ENCODE results near the gene SELENON.
A peak's percentile ranks its signal among the peaks of the same experiment; 100 is the strongest.

Gene SELENON

DNA sequence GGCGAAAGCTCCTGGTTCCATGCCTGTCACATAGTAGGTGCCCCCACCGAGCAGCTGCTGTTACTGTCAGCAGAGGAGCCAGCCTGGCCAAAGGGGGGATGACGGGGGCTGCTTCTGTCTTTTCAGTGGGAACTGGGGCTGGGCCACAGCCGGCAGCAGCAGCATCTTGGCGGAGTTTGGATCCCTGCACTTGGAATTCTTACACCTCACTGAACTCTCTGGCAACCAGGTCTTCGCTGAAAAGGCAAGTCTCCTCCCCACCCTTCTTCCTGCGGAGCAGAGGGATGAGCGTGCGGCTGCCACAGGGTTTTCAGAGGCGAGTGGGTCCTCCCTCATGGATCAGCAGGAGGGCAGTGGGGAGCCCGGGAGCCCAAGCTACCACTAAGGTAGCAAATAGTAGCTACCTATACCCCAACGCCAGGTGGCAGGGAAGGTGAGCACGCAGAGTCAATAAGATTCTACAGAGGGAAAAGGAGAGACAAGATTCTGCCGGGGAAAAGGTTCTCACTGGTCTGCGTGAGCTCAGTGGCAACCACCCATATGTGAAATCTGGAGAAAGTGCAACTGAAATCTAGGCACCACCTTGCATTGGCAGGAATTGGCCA is 41.4 kb upstream of the SELENON start:
- Histone ChIP-seq H3K27me3 (peaks cover 0 to 5% (median 0%) of the 10 kb centered on the region in 11 experiments; a peak in 2 of 22 replicates), H3K9ac (no peak overlapping the region), H3K9me3 (replicated peaks in 1 of 11) (no peaks in the 10 kb centered on the region), H3K4me1 (peaks cover 31 to 55% (median 46%) of the 10 kb centered on the region in 10 experiments), H3K4me2 (no peak overlapping the region), H3K4me3 (no peak overlapping the region), H3K36me3 (no peaks in the 10 kb centered on the region), H4K20me1 (no peaks in the 10 kb centered on the region; a peak in 1 of 22 replicates), H3K27ac (no peak overlapping the region)
- no peak for TF ChIP-seq Cebpa-rat (IDR thresholded peaks at IDR 0.05)

DNA sequence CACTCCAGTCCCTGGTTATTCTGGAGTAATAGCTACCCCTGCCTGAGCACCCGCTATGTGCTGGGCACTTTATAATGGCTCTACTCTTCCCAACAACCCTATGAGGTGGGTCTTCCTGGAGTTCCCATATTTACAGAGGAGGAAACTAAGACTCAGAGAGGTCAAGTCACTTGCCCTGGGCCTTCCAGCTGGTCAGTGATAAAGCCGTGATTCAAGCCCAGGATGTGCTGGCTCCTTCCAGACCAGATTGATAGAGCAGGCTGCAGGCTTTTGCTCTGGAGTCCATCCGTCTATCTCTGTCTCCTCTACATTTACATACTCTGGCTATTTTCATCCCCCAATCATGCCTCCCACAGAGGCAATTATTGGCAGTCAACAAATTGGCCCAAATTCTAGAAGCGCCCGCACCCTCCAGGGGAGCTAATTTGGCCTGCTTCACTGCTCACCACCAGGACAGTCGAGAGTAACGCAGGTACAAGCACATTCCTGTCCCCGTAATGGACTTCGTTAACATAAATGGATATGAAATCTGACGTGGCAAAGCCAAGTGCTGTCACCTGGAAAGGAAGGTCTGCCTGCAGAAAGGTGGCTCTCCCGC is 39.8 kb upstream of the SELENON start:
- H3K36me3 ChIP-seq: no peaks in the 10 kb centered on the region
- no peak overlapping the region for H3K9ac ChIP-seq
- H3K4me3 ChIP-seq: no peak overlapping the region
- H3K27me3 ChIP-seq: peaks cover 0 to 5% (median 0%) of the 10 kb centered on the region in 11 experiments; a peak in 2 of 22 replicates
- no peak for TF ChIP-seq Cebpa-rat (IDR thresholded peaks at IDR 0.05)
- no peak overlapping the region for H3K27ac ChIP-seq
- peaks cover 0 to 3% (median 0%) of the 10 kb centered on the region in 11 experiments; a peak in 1 of 22 replicates for H4K20me1 ChIP-seq
- H3K4me2 ChIP-seq: peak overlapping the region in 7 of 11 experiments; percentile 12 to 69 (median 40); a peak in 12 of 22 replicates
- H3K4me1 ChIP-seq: peaks cover 17 to 49% (median 35%) of the 10 kb centered on the region in 10 experiments
- no peaks in the 10 kb centered on the region for H3K9me3 ChIP-seq (replicated peaks in 1 of 11)

DNA sequence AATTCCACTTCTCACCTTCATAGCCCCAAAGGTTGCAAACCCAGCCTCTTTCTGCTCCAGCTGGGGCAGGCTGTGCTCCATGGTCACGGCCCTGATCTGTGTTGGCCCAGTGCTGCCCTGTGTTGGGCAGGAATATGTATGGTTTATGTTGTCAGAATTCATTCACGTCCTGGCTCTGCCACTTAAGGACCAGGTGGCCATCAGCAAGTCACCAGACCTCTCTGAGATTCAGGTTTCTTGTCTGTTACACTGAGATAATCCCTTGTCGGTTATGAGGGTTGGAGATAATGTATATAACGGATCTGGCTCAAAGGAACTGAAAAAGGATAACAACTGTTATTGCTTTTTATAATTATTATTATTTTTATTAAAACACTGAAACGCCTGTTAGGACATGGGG is 39.1 kb upstream of the SELENON start:
- Histone ChIP-seq H3K4me3 (no peak overlapping the region), H3K4me1 (peaks cover 19 to 49% (median 35%) of the 10 kb centered on the region in 10 experiments), H3K4me2 (peak overlapping the region in 7 of 11 experiments; percentile 12 to 69 (median 40); a peak in 12 of 22 replicates), H3K9ac (no peak overlapping the region), H3K9me3 (replicated peaks in 1 of 11) (no peaks in the 10 kb centered on the region), H4K20me1 (peaks cover 0 to 4% (median 0%) of the 10 kb centered on the region in 11 experiments; a peak in 1 of 22 replicates), H3K27me3 (peaks cover 0 to 8% (median 0%) of the 10 kb centered on the region in 11 experiments; a peak in 2 of 22 replicates), H3K36me3 (no peaks in the 10 kb centered on the region), H3K27ac (no peak overlapping the region)
- no peak for TF ChIP-seq Cebpa-rat (IDR thresholded peaks at IDR 0.05)

DNA sequence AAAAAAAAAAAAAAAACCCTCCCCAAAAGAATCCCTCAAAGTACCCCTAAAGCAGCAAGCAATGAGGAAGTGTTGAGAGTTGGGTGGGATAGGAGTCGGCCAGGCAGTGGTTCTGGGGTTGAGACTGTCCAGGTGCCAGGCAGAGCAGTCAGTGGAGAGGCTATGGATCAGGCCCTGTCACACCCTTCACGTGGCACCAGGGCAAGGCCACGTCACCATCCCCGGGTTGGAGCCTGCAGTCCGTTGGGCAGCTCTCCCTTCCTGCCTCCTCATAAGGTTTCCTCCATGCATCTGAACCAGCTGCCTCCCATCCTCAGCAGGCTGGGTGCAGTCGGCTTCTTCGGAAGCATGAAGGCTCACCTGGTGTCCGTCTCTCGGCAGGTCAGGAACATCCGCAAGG is 36.5 kb upstream of the SELENON start:
- H3K9me3 ChIP-seq (replicated peaks in 1 of 11): no peaks in the 10 kb centered on the region
- no peak overlapping the region for H3K9ac ChIP-seq
- no peaks in the 10 kb centered on the region for H3K36me3 ChIP-seq
- H3K4me3 ChIP-seq: no peak overlapping the region
- peaks cover 17 to 46% (median 31%) of the 10 kb centered on the region in 10 experiments for H3K4me1 ChIP-seq
- no peak overlapping the region for H3K4me2 ChIP-seq
- TF ChIP-seq Cebpa-rat (IDR thresholded peaks at IDR 0.05): no peak
- no peak overlapping the region for H3K27ac ChIP-seq
- peaks cover 0 to 10% (median 0%) of the 10 kb centered on the region in 11 experiments; a peak in 2 of 22 replicates for H4K20me1 ChIP-seq
- peaks cover 0 to 17% (median 0%) of the 10 kb centered on the region in 11 experiments; a peak in 3 of 22 replicates for H3K27me3 ChIP-seq

DNA sequence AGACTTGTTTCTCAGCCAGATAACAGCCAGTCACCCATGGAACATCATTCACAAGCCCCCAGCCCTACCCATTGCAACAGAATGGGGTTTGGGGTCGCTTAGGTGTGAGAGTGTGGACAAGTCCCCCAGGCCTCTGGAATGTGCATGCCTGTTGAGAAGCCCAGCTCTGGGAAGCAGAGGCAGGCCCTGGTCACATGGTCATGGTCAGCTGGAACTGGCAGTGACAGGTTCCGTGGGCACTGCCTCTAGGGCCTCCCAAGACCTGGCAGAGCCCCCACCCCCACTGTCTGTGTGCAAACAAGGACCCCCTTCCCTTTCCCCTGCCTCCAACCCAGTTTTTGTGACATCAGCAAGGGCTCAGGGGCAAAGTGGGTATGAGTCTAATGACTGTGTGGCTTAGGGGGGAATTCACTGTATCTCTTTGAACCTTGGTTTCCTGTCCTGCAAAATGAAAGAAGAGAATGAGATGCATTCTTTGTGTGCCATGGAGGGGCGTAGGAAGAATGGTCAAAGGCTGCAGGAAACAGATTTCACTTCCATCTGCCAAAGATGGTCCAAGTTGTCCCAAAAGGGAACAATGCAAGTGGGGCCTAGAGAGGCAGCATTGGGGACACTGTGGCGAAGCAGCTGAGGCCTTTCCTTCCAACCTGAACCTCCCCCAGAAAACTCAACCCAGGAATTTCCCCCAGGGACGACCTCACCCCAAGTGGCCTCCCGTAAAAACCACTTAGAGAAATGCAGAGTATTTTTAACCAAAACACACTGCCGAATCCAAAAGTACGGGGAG is 34.7 kb upstream of the SELENON start:
- Histone ChIP-seq H3K4me3 (peak overlapping the region in 1 of 10 experiments; percentile 12; a peak in 2 of 20 replicates), H3K9ac (peak overlapping the region in 6 of 11 experiments; percentile 11 to 51 (median 28); a peak in 8 of 22 replicates), H3K9me3 (replicated peaks in 1 of 11) (no peaks in the 10 kb centered on the region), H3K4me2 (peak overlapping the region; percentile 49 to 85 (median 71)), H3K4me1 (peaks cover 26 to 58% (median 44%) of the 10 kb centered on the region in 10 experiments), H3K36me3 (no peaks in the 10 kb centered on the region), H3K27me3 (peaks cover 0 to 27% (median 0%) of the 10 kb centered on the region in 11 experiments; a peak in 4 of 22 replicates), H4K20me1 (peaks cover 0 to 18% (median 0%) of the 10 kb centered on the region in 11 experiments; a peak in 4 of 22 replicates), H3K27ac (peak overlapping the region in 4 of 11 experiments; percentile 4 to 40 (median 12); a peak in 5 of 22 replicates)
- TF ChIP-seq Cebpa-rat (IDR thresholded peaks at IDR 0.05): no peak

DNA sequence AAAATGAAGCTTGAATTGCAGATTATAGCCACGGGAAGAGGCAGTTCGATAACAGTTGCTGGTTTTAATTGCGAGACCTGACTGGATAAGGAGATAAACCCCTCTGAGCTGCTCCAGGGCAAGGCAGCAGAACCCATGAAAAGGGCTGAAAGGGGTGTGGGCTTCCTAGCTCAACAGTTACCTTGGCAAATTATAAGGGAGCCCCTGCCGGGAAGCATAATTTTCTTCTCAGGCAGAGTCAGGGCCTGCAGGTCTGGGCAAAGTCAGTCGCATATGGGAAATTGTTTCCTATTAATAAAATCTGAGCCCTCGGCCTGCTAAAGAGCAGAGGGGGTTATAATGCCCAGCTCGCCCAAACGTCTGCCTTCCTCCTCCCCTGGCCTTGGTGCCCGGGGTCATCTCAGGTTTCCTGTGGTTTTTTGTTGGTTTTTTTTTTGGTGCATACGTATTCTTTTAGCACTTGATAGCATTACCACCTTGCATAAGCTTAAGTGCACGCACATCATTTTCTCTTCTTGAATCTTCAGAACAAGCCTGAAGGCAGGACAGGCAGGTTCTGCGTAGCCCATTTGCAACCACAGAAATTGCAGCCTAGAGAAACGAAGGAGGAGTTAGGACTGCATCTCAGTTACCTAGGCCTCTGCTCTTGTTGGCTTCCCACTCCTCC is 33.9 kb upstream of the SELENON start:
- peaks cover 33 to 58% (median 45%) of the 10 kb centered on the region in 10 experiments for H3K4me1 ChIP-seq

DNA sequence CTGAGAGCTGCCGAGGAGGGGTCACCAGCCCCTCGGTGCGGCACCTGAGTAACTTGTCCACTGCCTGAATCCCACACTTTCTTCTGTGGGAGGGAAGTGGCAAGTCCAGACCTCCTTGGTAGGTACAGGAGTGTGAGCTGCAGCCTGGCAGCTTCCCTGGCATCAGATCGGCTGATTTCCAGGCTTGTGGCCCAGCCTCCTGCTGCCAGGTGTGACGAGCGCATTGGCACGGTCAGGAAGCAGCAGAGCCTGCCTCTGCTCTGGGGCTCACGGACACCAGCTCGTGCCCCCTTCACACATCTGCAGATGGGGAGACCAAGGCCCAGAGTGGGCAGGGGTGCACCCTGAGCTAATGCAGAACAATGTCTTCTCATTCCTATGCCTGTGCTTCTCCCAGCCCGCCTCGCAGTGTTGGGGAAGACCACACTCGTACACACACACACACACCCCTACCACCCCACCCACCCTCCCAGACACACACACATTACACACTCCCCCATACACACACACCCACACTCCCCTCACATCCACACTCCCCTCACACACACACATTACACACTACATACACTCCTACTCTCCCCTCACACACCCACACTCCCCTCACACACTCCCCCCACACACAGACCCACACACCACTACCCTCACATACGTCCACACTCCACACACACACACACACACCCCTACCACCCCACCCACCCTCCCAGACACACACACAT is 33.1 kb upstream of the SELENON start:
- Histone ChIP-seq H3K4me3 (no peak overlapping the region), H3K27me3 (peaks cover 0 to 36% (median 0%) of the 10 kb centered on the region in 11 experiments; a peak in 7 of 22 replicates), H3K9ac (peak overlapping the region in 2 of 11 experiments; percentile 22 to 51; a peak in 3 of 22 replicates), H4K20me1 (peaks cover 0 to 32% (median 0%) of the 10 kb centered on the region in 11 experiments; a peak in 5 of 22 replicates), H3K4me1 (peaks cover 41 to 66% (median 53%) of the 10 kb centered on the region in 10 experiments), H3K9me3 (replicated peaks in 1 of 11) (no peaks in the 10 kb centered on the region), H3K36me3 (no peaks in the 10 kb centered on the region), H3K27ac (no peak overlapping the region), H3K4me2 (peak overlapping the region; percentile 49 to 85 (median 71); a peak in 21 of 22 replicates)
- no peak for TF ChIP-seq Cebpa-rat (IDR thresholded peaks at IDR 0.05)

More for the DNA sequence above, 33.9 kb upstream of the SELENON start:
- H3K9ac ChIP-seq: peak overlapping the region in 6 of 11 experiments; percentile 11 to 51 (median 28); a peak in 9 of 22 replicates
- H3K4me3 ChIP-seq: peak overlapping the region in 1 of 10 experiments; percentile 12; a peak in 2 of 20 replicates
- peaks cover 0 to 25% (median 0%) of the 10 kb centered on the region in 11 experiments; a peak in 4 of 22 replicates for H4K20me1 ChIP-seq
- TF ChIP-seq Cebpa-rat (IDR thresholded peaks at IDR 0.05): no peak
- peak overlapping the region in 4 of 11 experiments; percentile 4 to 40 (median 12); a peak in 5 of 22 replicates for H3K27ac ChIP-seq
- no peaks in the 10 kb centered on the region for H3K9me3 ChIP-seq (replicated peaks in 1 of 11)
- H3K27me3 ChIP-seq: peaks cover 0 to 28% (median 0%) of the 10 kb centered on the region in 11 experiments; a peak in 5 of 22 replicates
- H3K4me2 ChIP-seq: peak overlapping the region; percentile 49 to 85 (median 71)
- no peaks in the 10 kb centered on the region for H3K36me3 ChIP-seq

Data from BLaER1 treated with 17β-estradiol and CSF1 and Interleukin-3, amounts not matched to agents 10 nM and 100 nM (cell line).